Activated naive CD4-positive, alpha-beta T cell treated with anti-CD3 and anti-CD28 coated beads, Interleukin-2, amount 50 U/mL, for 24 hours (primary cell): Measurements from ENCODE around the gene DUSP3.

Experiments used
- H3K27ac Mint-ChIP-seq: one replicate; pipeline ENCODE4 v1.8.0; 2021; ENCODE audit warnings: mild to moderate bottlenecking, mixed read lengths
- H3K27me3 Mint-ChIP-seq: one replicate; pipeline ENCODE4 v1.8.0; 2021; ENCODE audit warnings: mixed read lengths
- H3K36me3 Mint-ChIP-seq: one replicate; pipeline ENCODE4 v1.8.0; 2021; ENCODE audit warnings: mixed read lengths
- H3K4me1 Mint-ChIP-seq: one replicate; pipeline ENCODE4 v1.8.0; 2021; ENCODE audit warnings: mixed read lengths
- H3K4me3 Mint-ChIP-seq: one replicate; pipeline ENCODE4 v1.8.0; 2021; ENCODE audit warnings: mild to moderate bottlenecking, mixed read lengths
- H3K9me3 Mint-ChIP-seq: one replicate; pipeline ENCODE4 v1.8.0; 2021; ENCODE audit warnings: mixed read lengths

The DUSP3 gene

GRCh38 chr17:43784068-43784467, 5.3 kb upstream of the DUSP3 start:
- no peaks in the 10 kb centered on the region for H3K36me3 Mint-ChIP-seq
- H3K9me3 Mint-ChIP-seq = no peaks in the 10 kb centered on the region
- peaks cover 6% of the 10 kb centered on the region for H3K27me3 Mint-ChIP-seq
- no peak overlapping the region for H3K4me3 Mint-ChIP-seq
- peaks cover 9% of the 10 kb centered on the region for H3K4me1 Mint-ChIP-seq
- no peak overlapping the region for H3K27ac Mint-ChIP-seq

DNA sequence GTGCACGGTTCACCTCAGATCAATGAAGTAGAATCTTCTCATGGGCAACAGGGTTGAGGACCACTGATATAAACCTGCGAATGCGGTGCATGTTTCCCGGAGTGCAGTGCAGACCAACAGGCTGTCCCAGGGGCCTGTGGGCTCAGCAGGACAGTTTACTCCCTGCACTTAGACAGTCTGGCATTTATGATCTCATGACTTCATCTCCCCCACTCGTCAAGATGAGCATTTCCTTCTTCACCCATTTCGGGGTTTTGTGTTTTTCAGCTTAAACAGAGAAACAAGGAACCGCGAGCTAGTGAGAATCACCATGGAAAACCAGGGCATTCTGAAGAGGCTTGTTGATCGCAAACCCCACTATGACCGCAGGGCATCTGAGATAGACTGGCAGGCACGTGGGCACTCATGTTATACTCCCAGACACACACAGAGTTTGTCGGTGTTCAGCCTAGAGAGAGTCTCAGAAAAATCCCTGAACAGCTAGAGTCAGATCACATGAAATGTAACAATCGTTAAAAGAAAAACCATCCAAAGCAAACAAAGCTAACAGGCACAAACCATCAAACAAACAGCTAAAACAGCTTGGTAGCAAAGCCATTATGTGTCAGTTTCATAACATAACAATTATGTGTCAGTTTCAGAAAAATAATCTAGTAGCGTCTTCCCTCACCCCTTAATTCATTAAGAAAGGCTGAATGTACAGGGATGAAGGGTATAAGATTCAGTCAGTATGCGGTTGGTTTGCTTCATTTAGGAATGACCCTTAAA, 4.3 kb upstream of the DUSP3 start:
- Mint-ChIP-seq H3K27me3 (peaks cover 6% of the 10 kb centered on the region), H3K4me3 (no peak overlapping the region), H3K27ac (no peak overlapping the region), H3K4me1 (peaks cover 9% of the 10 kb centered on the region), H3K9me3 (no peaks in the 10 kb centered on the region), H3K36me3 (no peaks in the 10 kb centered on the region)

- no peaks in the 10 kb centered on the region for H3K9me3 Mint-ChIP-seq
- H3K27ac Mint-ChIP-seq = no peak within 1 kb of the TSS
- H3K27me3 Mint-ChIP-seq = peaks cover 6% of the 10 kb centered on the region
- peaks cover 13% of the 10 kb centered on the region for H3K4me1 Mint-ChIP-seq
- H3K4me3 Mint-ChIP-seq = peak within 1 kb of the TSS; percentile 84
- no peaks in the 10 kb centered on the region for H3K36me3 Mint-ChIP-seq
Observed at GRCh38 chr17:43780135-43780534, 1.4 kb upstream of the DUSP3 start, which contains the start of gene CFAP97D1. CFAP97D1 (plus strand) TSS chr17:43780435; CDS start chr17:43780463, 28 bp downstream.

GRCh38 chr17:43779145-43780125, 658 bp upstream of the DUSP3 start:
- Mint-ChIP-seq H3K4me1 (peaks cover 13% of the 10 kb centered on the region), H3K4me3 (peak overlapping the region; percentile 84), H3K9me3 (no peaks in the 10 kb centered on the region), H3K36me3 (no peaks in the 10 kb centered on the region), H3K27ac (no peak overlapping the region), H3K27me3 (peaks cover 6% of the 10 kb centered on the region)

DNA sequence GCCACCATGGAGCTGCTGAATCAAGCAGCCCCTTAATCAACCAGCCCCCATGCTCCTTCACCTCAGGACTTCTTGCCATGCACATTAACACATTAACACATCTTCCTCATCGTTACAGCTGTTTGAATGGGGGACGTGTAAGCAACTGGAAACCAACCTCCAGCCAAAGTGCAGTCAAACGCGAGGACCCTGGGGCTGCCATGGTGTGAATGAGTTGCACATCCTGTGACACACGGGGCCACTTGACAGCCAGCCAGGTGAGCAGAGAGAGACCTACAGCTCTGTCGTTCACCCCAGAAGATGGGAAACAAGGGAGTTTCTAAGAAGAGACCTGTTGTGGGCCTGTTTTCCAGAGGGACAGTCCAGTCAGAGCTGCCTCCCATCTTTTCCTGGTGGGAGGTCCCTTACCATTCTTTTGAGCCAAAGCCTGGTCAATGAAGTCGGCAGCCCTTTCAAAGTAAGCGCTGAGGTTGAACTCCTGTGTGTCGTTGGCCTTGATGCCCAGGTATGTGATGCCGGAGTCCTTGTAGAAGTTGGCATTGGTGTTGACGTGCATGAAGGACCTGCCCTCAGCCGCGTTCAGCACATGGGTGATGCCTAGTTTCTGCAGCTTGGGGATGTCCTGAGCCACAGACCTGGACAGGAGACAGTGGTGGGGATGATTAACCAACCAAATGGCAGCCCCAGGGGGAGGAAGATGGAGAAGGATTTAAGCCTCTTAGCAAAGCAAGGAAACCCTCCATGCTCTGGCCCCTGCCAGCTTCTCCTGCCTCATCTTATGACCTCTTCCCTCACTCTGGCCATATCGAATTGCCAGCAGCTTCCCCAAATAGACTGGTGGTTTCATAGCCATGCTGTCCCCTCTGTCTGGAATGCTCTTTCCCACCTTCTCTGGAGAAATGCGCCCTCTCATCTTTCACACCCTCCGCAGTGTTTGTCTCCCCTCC, 4.2 kb downstream of the DUSP3 start:
- Mint-ChIP-seq H3K27me3 (no peaks in the 10 kb centered on the region), H3K27ac (no peak overlapping the region), H3K4me3 (no peak overlapping the region), H3K9me3 (no peaks in the 10 kb centered on the region), H3K4me1 (peaks cover 9% of the 10 kb centered on the region), H3K36me3 (peaks cover 14% of the 10 kb centered on the region)

DNA sequence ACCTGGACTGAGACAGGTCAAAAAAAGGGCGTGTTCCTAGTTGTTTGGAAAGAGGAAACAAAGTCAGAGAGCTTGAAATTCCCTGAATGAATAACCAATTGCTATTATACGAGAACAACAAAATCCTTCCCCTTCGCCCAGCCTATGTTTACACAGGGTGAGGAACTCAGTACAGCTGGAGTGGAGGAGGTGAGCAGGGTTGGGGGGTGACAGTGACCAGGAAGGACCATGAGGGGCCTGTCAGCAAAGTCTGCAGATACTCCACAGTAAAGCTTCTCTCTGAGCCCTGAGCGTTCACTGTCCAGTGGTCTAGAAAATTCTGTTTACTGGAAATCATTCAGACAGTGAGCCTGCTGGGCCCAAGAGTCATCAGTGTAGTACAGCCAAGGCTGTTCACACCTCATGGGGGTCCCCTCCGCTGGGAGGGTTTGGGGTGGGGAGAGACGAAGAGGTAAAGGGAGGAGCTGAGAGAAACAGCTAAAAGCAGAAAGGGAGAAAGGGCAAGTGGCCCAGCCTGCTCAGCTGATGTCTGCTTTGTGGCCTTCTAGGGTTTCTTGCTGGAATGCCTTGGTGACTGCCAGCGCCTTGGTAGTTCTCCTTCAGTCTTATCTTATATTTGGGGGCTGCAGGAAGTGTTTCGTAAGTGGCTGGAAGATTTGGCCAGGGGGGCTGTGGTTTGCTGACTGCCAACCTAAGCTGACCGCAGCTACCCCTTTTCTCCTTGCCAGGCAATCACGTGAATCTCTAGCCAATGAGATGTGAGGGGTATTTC, 5.7 kb downstream of the DUSP3 start:
- Mint-ChIP-seq H3K36me3 (peaks cover 14% of the 10 kb centered on the region), H3K9me3 (no peaks in the 10 kb centered on the region), H3K27ac (no peak overlapping the region), H3K27me3 (no peaks in the 10 kb centered on the region), H3K4me3 (no peak overlapping the region), H3K4me1 (peaks cover 4% of the 10 kb centered on the region)

- no peaks in the 10 kb centered on the region for H3K27me3 Mint-ChIP-seq
- H3K4me3 Mint-ChIP-seq = no peak overlapping the region
- H3K27ac Mint-ChIP-seq = no peak overlapping the region
- peaks cover 14% of the 10 kb centered on the region for H3K36me3 Mint-ChIP-seq
- H3K9me3 Mint-ChIP-seq = no peaks in the 10 kb centered on the region
- no peaks in the 10 kb centered on the region for H3K4me1 Mint-ChIP-seq
Observed at GRCh38 chr17:43771463-43771862, 7.3 kb downstream of the DUSP3 start.

GRCh38 chr17:43770957-43771356, 7.8 kb downstream of the DUSP3 start:
- peaks cover 14% of the 10 kb centered on the region for H3K36me3 Mint-ChIP-seq
- H3K27me3 Mint-ChIP-seq = no peaks in the 10 kb centered on the region
- H3K9me3 Mint-ChIP-seq = no peaks in the 10 kb centered on the region
- H3K4me1 Mint-ChIP-seq = no peaks in the 10 kb centered on the region
- H3K4me3 Mint-ChIP-seq = no peak overlapping the region
- H3K27ac Mint-ChIP-seq = no peak overlapping the region

GRCh38 chr17:43769859-43770258, 8.9 kb downstream of the DUSP3 start:
- H3K4me1 Mint-ChIP-seq = no peaks in the 10 kb centered on the region
- H3K36me3 Mint-ChIP-seq = peaks cover 14% of the 10 kb centered on the region
- H3K4me3 Mint-ChIP-seq = no peak overlapping the region
- no peak overlapping the region for H3K27ac Mint-ChIP-seq
- no peaks in the 10 kb centered on the region for H3K27me3 Mint-ChIP-seq
- H3K9me3 Mint-ChIP-seq = no peaks in the 10 kb centered on the region

GRCh38 chr17:43769426-43769825, 9.4 kb downstream of the DUSP3 start:
- Mint-ChIP-seq H3K27ac (no peak overlapping the region), H3K9me3 (no peaks in the 10 kb centered on the region), H3K27me3 (no peaks in the 10 kb centered on the region), H3K4me1 (no peaks in the 10 kb centered on the region), H3K4me3 (no peak overlapping the region), H3K36me3 (peaks cover 14% of the 10 kb centered on the region)

DNA sequence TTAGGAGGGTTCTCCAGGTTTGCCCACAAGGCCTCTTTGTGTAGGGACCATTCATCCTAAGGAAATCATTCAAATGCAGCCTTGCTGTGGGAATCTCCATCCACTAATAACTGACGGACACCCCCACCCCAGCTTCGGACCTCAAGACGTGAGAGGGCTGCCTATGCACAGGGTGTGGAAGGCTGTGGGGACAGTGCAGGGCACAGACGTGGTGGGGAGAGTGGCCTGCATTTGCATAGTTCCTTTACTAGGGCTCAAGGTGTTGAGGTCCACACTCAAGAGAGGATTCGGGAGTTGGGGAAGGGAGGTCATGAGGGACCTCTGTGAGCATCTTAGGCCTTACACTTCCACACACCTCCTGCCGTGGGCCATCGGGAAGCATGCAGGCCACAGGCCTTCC, 9.8 kb downstream of the DUSP3 start:
- no peaks in the 10 kb centered on the region for H3K4me1 Mint-ChIP-seq
- H3K4me3 Mint-ChIP-seq = no peak overlapping the region
- no peaks in the 10 kb centered on the region for H3K27me3 Mint-ChIP-seq
- H3K27ac Mint-ChIP-seq = no peak overlapping the region
- no peaks in the 10 kb centered on the region for H3K9me3 Mint-ChIP-seq
- peaks cover 14% of the 10 kb centered on the region for H3K36me3 Mint-ChIP-seq

DNA sequence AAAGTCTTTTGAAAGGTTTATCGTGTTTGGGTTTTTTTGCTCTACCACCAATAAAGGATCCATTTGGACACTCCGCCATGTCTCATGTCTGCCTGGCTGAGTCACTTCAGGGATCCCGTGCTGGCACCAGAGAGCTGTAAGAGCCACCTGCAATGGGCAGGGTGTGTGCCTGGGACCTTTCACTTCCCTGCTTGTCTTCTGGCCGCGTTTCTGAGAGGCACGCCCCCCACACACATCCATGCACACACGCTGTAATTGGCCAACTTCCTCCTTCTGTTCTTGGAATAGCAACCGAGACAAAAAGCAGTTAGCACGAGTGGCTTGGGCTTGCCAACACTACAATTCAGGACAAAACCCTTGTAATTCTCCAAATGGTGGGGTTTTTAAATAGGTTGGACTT, 10.4 kb downstream of the DUSP3 start:
- no peaks in the 10 kb centered on the region for H3K4me1 Mint-ChIP-seq
- no peak overlapping the region for H3K4me3 Mint-ChIP-seq
- H3K36me3 Mint-ChIP-seq = peaks cover 11% of the 10 kb centered on the region
- H3K27ac Mint-ChIP-seq = no peak overlapping the region
- H3K9me3 Mint-ChIP-seq = no peaks in the 10 kb centered on the region
- H3K27me3 Mint-ChIP-seq = no peaks in the 10 kb centered on the region

GRCh38 chr17:43767713-43768059, 11.1 kb downstream of the DUSP3 start:
- H3K27ac Mint-ChIP-seq = no peak overlapping the region
- no peaks in the 10 kb centered on the region for H3K27me3 Mint-ChIP-seq
- no peaks in the 10 kb centered on the region for H3K9me3 Mint-ChIP-seq
- no peaks in the 10 kb centered on the region for H3K4me1 Mint-ChIP-seq
- H3K4me3 Mint-ChIP-seq = no peak overlapping the region
- H3K36me3 Mint-ChIP-seq = peaks cover 9% of the 10 kb centered on the region

- no peak overlapping the region for H3K27ac Mint-ChIP-seq
- no peaks in the 10 kb centered on the region for H3K9me3 Mint-ChIP-seq
Observed at GRCh38 chr17:43767053-43767712, 11.6 kb downstream of the DUSP3 start.

More at GRCh38 chr17:43767053-43767712, 11.6 kb downstream of the DUSP3 start:
- peaks cover 5% of the 10 kb centered on the region for H3K36me3 Mint-ChIP-seq
- H3K27me3 Mint-ChIP-seq = no peaks in the 10 kb centered on the region
- H3K4me3 Mint-ChIP-seq = no peak overlapping the region
- H3K4me1 Mint-ChIP-seq = no peaks in the 10 kb centered on the region
